HEK293 (cell line): ENCODE data around the gene BDH1.

Source experiments
- CTCF ChIA-PET: fragments of 350-600 bp; formaldehyde crosslinking; extraction: SDS; loops from one replicate; lab custom pipeline; 2021; ENCODE audit warnings: antibody characterized with exemption; lab: Yijun Ruan, JAX
- POLR2A ChIA-PET: fragments of 300-600 bp; formaldehyde crosslinking; extraction: SDS; loops from one replicate; lab custom pipeline; 2020; ENCODE audit warnings: antibody characterized with exemption, inconsistent platforms; lab: Yijun Ruan, JAX
- H3K27ac ChIP-seq: fragments of 200-500 bp; sonication (Bioruptor generic); 2 replicates; pipeline ENCODE4 v1.5.1; 2014; ENCODE audit warnings: low read depth, low read length, control low read depth, inconsistent platforms; ENCODE audit errors: extremely low read depth
- H3K36me3 ChIP-seq, 2 experiments: fragments of 200-500 bp in 1 of 2; sonication (Bioruptor generic) in 1 of 2; 1 replicate in 1 of 2; 2 replicates in 1 of 2; pipeline ENCODE4 v1.5.1; 2014 to 2017; ENCODE audit warnings: inconsistent platforms in 2 of 2, low read length in 2 of 2; ENCODE audit not compliant: control insufficient read depth in 2 of 2, insufficient read depth in 1 of 2
- H3K4me1 ChIP-seq: fragments of 200-500 bp; sonication (Bioruptor generic); 2 replicates; pipeline ENCODE4 v1.5.1; 2014; ENCODE audit warnings: mild to moderate bottlenecking, low read length, inconsistent platforms; ENCODE audit not compliant: control insufficient read depth, insufficient read depth
- H3K4me3 ChIP-seq: 2 replicates; pipeline ENCODE4 v1.5.1; 2011; ENCODE audit warnings: low read depth, mild to moderate bottlenecking, control low read depth, low read length, moderate library complexity
- H3K9me3 ChIP-seq: fragments of 200-500 bp; sonication (Bioruptor generic); 2 replicates; pipeline ENCODE4 v1.5.1; 2014; ENCODE audit warnings: low read depth, low read length, inconsistent platforms; ENCODE audit not compliant: control insufficient read depth, insufficient read depth
- GLIS1 ChIP-seq: fragments of 450-650 bp; formaldehyde crosslinking; IDR thresholded peaks from 2 replicates; pipeline ENCODE4 v1.5.1; 2016; ENCODE audit warnings: missing biosample characterization, missing genetic modification characterization
- KLF7 ChIP-seq: fragments of 450-650 bp; formaldehyde crosslinking; IDR thresholded peaks from 2 replicates; pipeline ENCODE4 v1.5.1; 2016; ENCODE audit warnings: missing biosample characterization, missing genetic modification characterization, borderline replicate concordance
- MZF1 ChIP-seq: fragments of 450-650 bp; formaldehyde crosslinking; IDR thresholded peaks from 2 replicates; pipeline ENCODE4 v1.5.1; 2017; ENCODE audit warnings: missing biosample characterization, missing genetic modification characterization, borderline replicate concordance
- OVOL3 ChIP-seq: fragments of 450-650 bp; formaldehyde crosslinking; IDR thresholded peaks from 2 replicates; pipeline ENCODE4 v1.5.1; 2016; ENCODE audit warnings: missing biosample characterization, missing genetic modification characterization
- SCRT2 ChIP-seq: fragments of 450-650 bp; formaldehyde crosslinking; IDR thresholded peaks from 2 replicates; pipeline ENCODE4 v1.5.1; 2016; ENCODE audit warnings: missing biosample characterization, missing genetic modification characterization
- SP2 ChIP-seq: fragments of 450-650 bp; formaldehyde crosslinking; IDR thresholded peaks from 2 replicates; pipeline ENCODE4 v1.5.1; 2016; ENCODE audit warnings: missing biosample characterization, missing genetic modification characterization
- ZFHX2 ChIP-seq: fragments of 450-650 bp; formaldehyde crosslinking; conservative IDR thresholded peaks from 2 replicates; pipeline ENCODE4 v1.5.1; 2016; ENCODE audit warnings: missing biosample characterization, missing genetic modification characterization
- ZNF112 ChIP-seq: fragments of 450-650 bp; formaldehyde crosslinking; IDR thresholded peaks from 2 replicates; pipeline ENCODE4 v1.5.0; 2017; ENCODE audit warnings: missing biosample characterization, missing genetic modification characterization
- ZNF121 ChIP-seq: fragments of 450-650 bp; formaldehyde crosslinking; IDR thresholded peaks from 2 replicates; pipeline ENCODE4 v1.5.1; 2016; ENCODE audit warnings: missing biosample characterization, missing genetic modification characterization
- ZNF16 ChIP-seq: fragments of 450-650 bp; formaldehyde crosslinking; IDR thresholded peaks from 2 replicates; pipeline ENCODE4 v1.5.1; 2016; ENCODE audit warnings: low read depth, missing biosample characterization, missing genetic modification characterization
- ZNF18 ChIP-seq: fragments of 450-650 bp; formaldehyde crosslinking; IDR thresholded peaks from 2 replicates; pipeline ENCODE4 v1.5.1; 2016; ENCODE audit warnings: missing biosample characterization, missing genetic modification characterization
- ZNF221 ChIP-seq: fragments of 450-650 bp; formaldehyde crosslinking; IDR thresholded peaks from 2 replicates; pipeline ENCODE4 v1.5.1; 2017; ENCODE audit warnings: missing biosample characterization, missing genetic modification characterization, borderline replicate concordance
- ZNF26 ChIP-seq: fragments of 450-650 bp; formaldehyde crosslinking; IDR thresholded peaks from 2 replicates; pipeline ENCODE4 v1.5.1; 2016; ENCODE audit warnings: missing biosample characterization, missing genetic modification characterization
- ZNF280D ChIP-seq: fragments of 450-650 bp; formaldehyde crosslinking; IDR thresholded peaks from 2 replicates; pipeline ENCODE4 v1.5.1; 2016; ENCODE audit warnings: missing biosample characterization, missing genetic modification characterization
- ZNF501 ChIP-seq: fragments of 450-650 bp; formaldehyde crosslinking; IDR thresholded peaks from 2 replicates; pipeline ENCODE4 v1.5.1; 2016; ENCODE audit warnings: missing biosample characterization, missing genetic modification characterization
- ZNF518A ChIP-seq: fragments of 450-650 bp; formaldehyde crosslinking; conservative IDR thresholded peaks from 2 replicates; pipeline ENCODE4 v1.5.1; 2016; ENCODE audit warnings: low read depth, missing biosample characterization, missing genetic modification characterization
- ZNF580 ChIP-seq: fragments of 450-650 bp; formaldehyde crosslinking; IDR thresholded peaks from 2 replicates; pipeline ENCODE4 v1.5.1; 2016; ENCODE audit warnings: missing biosample characterization, missing genetic modification characterization
- ZNF639 ChIP-seq: fragments of 450-650 bp; formaldehyde crosslinking; IDR thresholded peaks from 2 replicates; pipeline ENCODE4 v1.5.1; 2016; ENCODE audit warnings: missing biosample characterization, missing genetic modification characterization
- ZNF670 ChIP-seq: fragments of 450-650 bp; formaldehyde crosslinking; IDR thresholded peaks from 2 replicates; pipeline ENCODE4 v1.5.1; 2016; ENCODE audit warnings: missing biosample characterization, missing genetic modification characterization, low read depth
- ZNF704 ChIP-seq: fragments of 450-650 bp; formaldehyde crosslinking; IDR thresholded peaks from 2 replicates; pipeline ENCODE4 v1.5.1; 2016; ENCODE audit warnings: missing biosample characterization, missing genetic modification characterization
- ZNF747 ChIP-seq: fragments of 450-650 bp; formaldehyde crosslinking; IDR thresholded peaks from 2 replicates; pipeline ENCODE4 v1.5.1; 2016; ENCODE audit warnings: missing biosample characterization, missing genetic modification characterization
- ZNF776 ChIP-seq: fragments of 450-650 bp; formaldehyde crosslinking; IDR thresholded peaks from 2 replicates; pipeline ENCODE4 v1.5.0; 2017; ENCODE audit warnings: missing biosample characterization, missing genetic modification characterization, borderline replicate concordance

Gene BDH1

GRCh38 chr3:197554562-197555280, 1.0 kb downstream of the BDH1 start:
- peak overlapping the region; percentile 48; the same call in 1 of the 2 replicates for H3K27ac ChIP-seq
- peak overlapping the region; percentile 62 for H3K4me3 ChIP-seq
- H3K9me3 ChIP-seq, result no peaks in the 10 kb centered on the region
- ChIA-PET CTCF (interaction anchor here (0.5 kb wide), 1 partner anchor 98 kb away, joined by 3 read pairs; no protein-coding TSS in a partner anchor), POLR2A (no interaction called here)
- no peaks in the 10 kb centered on the region for H3K36me3 ChIP-seq
- H3K4me1 ChIP-seq, result no peaks in the 10 kb centered on the region
- TF ChIP-seq ZNF112 (tag by site-specific recombination), result no peak
- no peak for TF ChIP-seq GLIS1 (tag by site-specific recombination)
- TF ChIP-seq ZNF16 (tag by site-specific recombination), result no peak
- TF ChIP-seq ZNF704, result no peak
- TF ChIP-seq ZNF776 (tag by site-specific recombination), result no peak
- peak; percentile 28; the same call in 1 of the 2 replicates for TF ChIP-seq ZNF580 (tag by site-specific recombination)
- no peak for TF ChIP-seq ZNF518A (tag by site-specific recombination)
- no peak for TF ChIP-seq ZNF26
- no peak for TF ChIP-seq ZNF121 (tag by site-specific recombination)
- no peak for TF ChIP-seq ZNF747 (tag by site-specific recombination)
- TF ChIP-seq ZNF280D (tag by site-specific recombination), result no peak
- TF ChIP-seq ZNF18, result no peak
- peak; percentile 29; the same call in 1 of the 2 replicates for TF ChIP-seq ZFHX2 (tag by site-specific recombination)
- no peak for TF ChIP-seq ZNF221 (tag by site-specific recombination)
- TF ChIP-seq SCRT2 (tag by site-specific recombination), result no peak
- no peak for TF ChIP-seq ZNF639 (tag by site-specific recombination)
- peak; percentile 94 for TF ChIP-seq SP2 (tag by site-specific recombination)
- TF ChIP-seq MZF1 (tag by site-specific recombination), result no peak
- no peak for TF ChIP-seq ZNF501 (tag by site-specific recombination)
- TF ChIP-seq KLF7 (tag by site-specific recombination), result no peak
- TF ChIP-seq OVOL3, result no peak
- no peak for TF ChIP-seq ZNF670 (tag by site-specific recombination)
